Neural cell (in vitro differentiated cells): Measurements from ENCODE around the gene ZNF845. TPM values are rescaled to one million over a fixed set of nuclear protein-coding genes. Genes with fewer than 3 reads are reported as not detected.

Source experiments
- polyA plus RNA-seq: library from polyadenylated mRNA; depleted of rRNA; stranded (reverse); fragments of >200 nt; gene quantifications from 2 replicates; pipeline ENCODE4 v1.2.3, GENCODE V29; 2014

The ZNF845 gene
- polyA plus RNA-seq, 1 donor from 2014 or later, result 6.1 TPM

Other genes starting within 250 kb of the ZNF845 start
- 28.1 and 38.8 TPM in 2 replicates for gene ZNF160, start 230.3 kb upstream of the ZNF845 start, polyA plus RNA-seq
- 25.9 and 27.2 TPM in 2 replicates for gene ZNF415, start 200.8 kb upstream of the ZNF845 start, polyA plus RNA-seq
- 7.4 and 7.7 TPM in 2 replicates for gene ZNF347, start 174.7 kb upstream of the ZNF845 start, polyA plus RNA-seq
- gene ZNF665, start 140.4 kb upstream of the ZNF845 start, polyA plus RNA-seq, result 2.6 and 2.8 TPM in 2 replicates
- 35.4 and 39.4 TPM in 2 replicates for gene ZNF677, start 78.9 kb upstream of the ZNF845 start, polyA plus RNA-seq
- gene VN1R2, start 75.5 kb upstream of the ZNF845 start, polyA plus RNA-seq, result not detected in 2 replicates
- not detected in 2 replicates for gene VN1R4, start 66.0 kb upstream of the ZNF845 start, polyA plus RNA-seq
- 2.8 and 5.1 TPM in 2 replicates for gene ZNF525, start 32.0 kb downstream of the ZNF845 start, polyA plus RNA-seq
- 7.5 and 8.7 TPM in 2 replicates for gene ZNF765, start 61.4 kb downstream of the ZNF845 start, polyA plus RNA-seq
- gene ZNF761, start 98.2 kb downstream of the ZNF845 start, polyA plus RNA-seq, result 11.4 and 16.8 TPM in 2 replicates
- gene ZNF813, start 134.0 kb downstream of the ZNF845 start, polyA plus RNA-seq, result 1.9 and 2.6 TPM in 2 replicates
- gene ZNF331, start 204.4 kb downstream of the ZNF845 start, polyA plus RNA-seq, result 10.7 and 13.3 TPM in 2 replicates